HEK293T (cell line): Measurements from ENCODE around the gene KCNE1.

Experiments used
- BHLHE40 ChIP-seq: fragments of 450-650 bp; IDR thresholded peaks from 2 replicates; pipeline ENCODE4 v1.6.1; 2016; ENCODE audit warnings: mild to moderate bottlenecking, moderate library complexity, borderline replicate concordance
- LEF1 ChIP-seq: fragments of 450-650 bp; IDR thresholded peaks from 2 replicates; pipeline ENCODE4 v1.6.1; 2017; ENCODE audit warnings: mild to moderate bottlenecking, borderline replicate concordance
- TARDBP ChIP-seq: fragments of 450-650 bp; IDR thresholded peaks from 2 replicates; pipeline ENCODE4 v1.6.1; 2016

GRCh38 chr21:34517039-34517438 lies 5.0 kb upstream of the KCNE1 start:
- TF ChIP-seq TARDBP, result no peak
- TF ChIP-seq LEF1, result no peak
- no peak for TF ChIP-seq BHLHE40
